ENCODE measurements around the gene CDC42BPG. TPM values are rescaled to one million over a fixed set of nuclear protein-coding genes. Genes with fewer than 3 reads are reported as not detected.
A peak's percentile ranks its signal among the peaks of the same experiment; 100 is the strongest.

CDC42BPG gene
- total and polyA plus RNA-seq, 2 experiments from 2014 or later: not detected

DNA sequence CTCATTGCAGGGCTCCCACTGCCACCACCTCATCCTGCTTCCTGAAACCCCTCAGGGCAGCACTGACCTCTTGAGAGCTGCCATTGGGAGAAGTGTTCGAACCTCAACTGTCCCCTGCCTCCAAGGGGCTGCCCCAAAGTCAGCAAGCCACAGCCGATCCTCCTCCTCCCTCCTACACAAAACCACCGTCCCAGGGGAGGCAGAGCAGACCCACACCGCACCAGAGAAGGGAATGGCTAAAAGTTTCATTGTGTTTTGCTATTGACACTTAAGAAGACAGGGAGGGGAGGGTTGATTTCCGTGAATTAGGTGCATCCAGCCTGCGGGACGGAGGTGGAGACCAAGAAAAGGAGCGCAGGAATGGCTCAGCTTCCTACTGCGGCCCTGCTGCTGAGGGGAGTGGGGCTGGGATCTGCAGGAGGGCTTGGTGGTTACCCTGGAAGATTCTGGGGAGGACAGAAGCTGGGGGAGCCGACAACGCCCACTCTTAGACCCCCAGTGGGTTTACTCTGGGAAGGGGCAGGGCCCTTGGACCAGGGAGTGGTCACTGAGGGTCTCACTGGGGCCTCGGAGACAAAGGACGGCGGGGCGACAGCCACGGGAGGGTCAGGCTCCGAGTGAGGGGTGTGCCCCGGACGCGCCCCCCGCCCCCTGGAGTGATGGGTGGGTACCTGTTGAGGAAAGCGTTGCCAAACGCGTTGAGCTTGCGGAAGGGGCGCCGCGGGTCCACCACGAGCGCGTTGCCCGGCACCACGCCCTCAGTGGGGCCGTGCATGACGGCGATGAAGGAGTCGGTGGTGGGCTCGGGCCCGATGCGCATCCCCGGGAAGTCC is 33.2 kb upstream of the CDC42BPG start:
- H3K36me3 ChIP-seq (ENCODE audit: low read depth): peaks cover 12% of the 10 kb centered on the region
- no peak for TF ChIP-seq EZH2phosphoT487 (IDR thresholded peaks at IDR 0.05; ENCODE audit: insufficient read depth, low read depth)
- TF ChIP-seq EZH2 (IDR thresholded peaks at IDR 0.05; ENCODE audit: insufficient read depth, poor library complexity, severe bottlenecking): no peak
- peak overlapping the region; percentile 90 for H3K9ac ChIP-seq
- H4K20me1 ChIP-seq (ENCODE audit: insufficient read depth): 0 out of 2 replicates have a peak, but pooled peaks cover 9% of the 10 kb centered on the region
- H2AFZ ChIP-seq: peak overlapping the region; percentile 46
- H3K27ac ChIP-seq: peak overlapping the region; percentile 66
- peak overlapping the region; percentile 96 for H3K4me3 ChIP-seq
- H3F3A ChIP-seq (ENCODE audit: insufficient read depth): peaks cover 16% of the 10 kb centered on the region
- WGBS, 2 experiments (ENCODE audit: low coverage in 1 of 2, low lambda C conversion rate in 2 of 2, missing lambda C conversion rate in 2 of 2): 3% methylated on average over 37 to 39 of the region's 41 CpGs
- in situ Hi-C loops (cut with MboI): no loop called here
- H3K79me2 ChIP-seq (ENCODE audit: insufficient read depth): peaks cover 57% of the 10 kb centered on the region
- H3K9me3 ChIP-seq (ENCODE audit: low read depth): no peaks in the 10 kb centered on the region
- no peaks in the 10 kb centered on the region for H3K27me3 ChIP-seq (replicated peaks; ENCODE audit: insufficient read depth)
- peak; percentile 60 for DNase-seq
- peak overlapping the region; percentile 99 for H3K4me2 ChIP-seq (ENCODE audit: unreplicated experiment)
- H3K4me1 ChIP-seq (ENCODE audit: insufficient read depth): peaks cover 16% of the 10 kb centered on the region
- H3K9me2 ChIP-seq (ENCODE audit: insufficient read depth): no peaks in the 10 kb centered on the region

DNA sequence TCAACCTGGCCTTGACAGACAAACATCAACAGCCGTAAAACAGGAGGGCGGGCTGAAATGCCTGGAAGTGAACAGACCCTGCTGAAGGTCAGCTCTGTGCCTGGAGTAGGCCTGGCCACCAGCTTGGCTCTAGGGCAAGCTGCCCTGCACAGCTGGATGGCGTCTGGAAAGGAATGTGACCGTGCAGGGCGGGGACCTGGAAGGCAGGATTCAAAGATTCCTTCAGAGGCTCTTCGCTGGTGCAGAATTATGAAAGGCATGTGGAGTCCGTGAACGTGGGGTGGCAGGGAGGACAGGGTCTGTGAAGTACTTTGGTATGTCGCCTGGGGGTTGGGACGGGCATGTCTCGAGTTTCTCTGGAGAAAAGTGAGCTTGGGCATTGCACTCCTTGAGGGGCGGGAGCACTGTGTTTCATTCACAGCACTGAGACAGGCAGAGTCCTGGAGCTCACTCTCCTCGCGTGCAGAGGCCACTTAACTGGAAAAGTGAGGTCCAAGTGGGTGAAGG is 32.4 kb upstream of the CDC42BPG start:
- peak overlapping the region; percentile 96 for H3K4me3 ChIP-seq
- H3K4me2 ChIP-seq (ENCODE audit: unreplicated experiment): peak overlapping the region; percentile 99
- H3K9me2 ChIP-seq (ENCODE audit: insufficient read depth): no peaks in the 10 kb centered on the region
- peaks cover 20% of the 10 kb centered on the region for H3F3A ChIP-seq (ENCODE audit: insufficient read depth)
- peaks cover 64% of the 10 kb centered on the region for H3K79me2 ChIP-seq (ENCODE audit: insufficient read depth)
- H3K27ac ChIP-seq: peak overlapping the region; percentile 66
- peak overlapping the region; percentile 90 for H3K9ac ChIP-seq
- H3K9me3 ChIP-seq (ENCODE audit: low read depth): no peaks in the 10 kb centered on the region
- 2% methylated on average over 14 of the region's 14 CpGs for WGBS, 2 experiments (ENCODE audit: low coverage in 1 of 2, low lambda C conversion rate in 2 of 2, missing lambda C conversion rate in 2 of 2)
- no peak overlapping the region for H2AFZ ChIP-seq
- in situ Hi-C loops (cut with MboI): no loop called here
- TF ChIP-seq EZH2phosphoT487 (IDR thresholded peaks at IDR 0.05; ENCODE audit: insufficient read depth, low read depth): no peak
- no peak for TF ChIP-seq EZH2 (IDR thresholded peaks at IDR 0.05; ENCODE audit: insufficient read depth, poor library complexity, severe bottlenecking)
- DNase-seq: peak; percentile 79
- H3K36me3 ChIP-seq (ENCODE audit: low read depth): peaks cover 19% of the 10 kb centered on the region
- H4K20me1 ChIP-seq (ENCODE audit: insufficient read depth): 0 out of 2 replicates have a peak, but pooled peaks cover 9% of the 10 kb centered on the region
- H3K27me3 ChIP-seq (replicated peaks; ENCODE audit: insufficient read depth): no peaks in the 10 kb centered on the region
- H3K4me1 ChIP-seq (ENCODE audit: insufficient read depth): peaks cover 16% of the 10 kb centered on the region

DNA sequence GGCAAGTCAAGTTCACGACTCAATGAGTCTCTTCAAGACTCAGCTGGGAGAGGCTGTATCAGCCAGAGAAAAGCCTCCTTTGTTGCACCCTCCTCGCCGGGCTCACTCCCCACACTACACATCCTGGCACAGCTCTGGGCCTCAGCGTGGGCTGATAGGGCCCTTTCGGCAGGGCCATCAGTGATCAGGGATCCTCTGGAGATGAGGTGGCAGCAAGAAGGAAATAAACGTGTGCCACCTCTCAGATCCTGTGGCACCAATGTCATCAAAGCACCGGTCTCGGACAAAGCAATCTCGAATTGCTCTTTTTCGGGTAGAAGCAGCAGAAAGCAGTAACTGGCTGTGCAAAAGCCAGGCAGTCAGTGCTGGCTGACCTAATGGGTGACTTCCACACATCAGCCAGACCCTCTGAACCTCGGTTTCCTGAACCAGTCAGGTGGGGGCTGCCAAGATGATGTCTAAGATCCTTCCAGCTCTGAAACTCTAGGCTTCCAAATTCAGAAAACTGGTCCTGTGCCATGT is 31.8 kb upstream of the CDC42BPG start:
- peak overlapping the region; percentile 96 for H3K4me3 ChIP-seq
- no peaks in the 10 kb centered on the region for H3K9me2 ChIP-seq (ENCODE audit: insufficient read depth)
- DNase-seq: peak; percentile 43
- peaks cover 26% of the 10 kb centered on the region for H3F3A ChIP-seq (ENCODE audit: insufficient read depth)
- 20% methylated on average over 11 of the region's 11 CpGs for WGBS, 2 experiments (ENCODE audit: low coverage in 1 of 2, low lambda C conversion rate in 2 of 2, missing lambda C conversion rate in 2 of 2)
- no peaks in the 10 kb centered on the region for H3K9me3 ChIP-seq (ENCODE audit: low read depth)
- peak overlapping the region; percentile 90 for H3K9ac ChIP-seq
- TF ChIP-seq EZH2 (IDR thresholded peaks at IDR 0.05; ENCODE audit: insufficient read depth, poor library complexity, severe bottlenecking) (no peak), EZH2phosphoT487 (IDR thresholded peaks at IDR 0.05; ENCODE audit: insufficient read depth, low read depth) (no peak)
- no peak overlapping the region for H2AFZ ChIP-seq
- no peaks in the 10 kb centered on the region for H3K27me3 ChIP-seq (replicated peaks; ENCODE audit: insufficient read depth)
- peaks cover 24% of the 10 kb centered on the region for H3K36me3 ChIP-seq (ENCODE audit: low read depth)
- in situ Hi-C loops (cut with MboI): no loop called here
- peaks cover 9% of the 10 kb centered on the region; the same call in 1 of the 2 replicates for H4K20me1 ChIP-seq (ENCODE audit: insufficient read depth)
- H3K79me2 ChIP-seq (ENCODE audit: insufficient read depth): peaks cover 70% of the 10 kb centered on the region
- H3K27ac ChIP-seq: peak overlapping the region; percentile 66
- peaks cover 16% of the 10 kb centered on the region for H3K4me1 ChIP-seq (ENCODE audit: insufficient read depth)
- H3K4me2 ChIP-seq (ENCODE audit: unreplicated experiment): peak overlapping the region; percentile 99

DNA sequence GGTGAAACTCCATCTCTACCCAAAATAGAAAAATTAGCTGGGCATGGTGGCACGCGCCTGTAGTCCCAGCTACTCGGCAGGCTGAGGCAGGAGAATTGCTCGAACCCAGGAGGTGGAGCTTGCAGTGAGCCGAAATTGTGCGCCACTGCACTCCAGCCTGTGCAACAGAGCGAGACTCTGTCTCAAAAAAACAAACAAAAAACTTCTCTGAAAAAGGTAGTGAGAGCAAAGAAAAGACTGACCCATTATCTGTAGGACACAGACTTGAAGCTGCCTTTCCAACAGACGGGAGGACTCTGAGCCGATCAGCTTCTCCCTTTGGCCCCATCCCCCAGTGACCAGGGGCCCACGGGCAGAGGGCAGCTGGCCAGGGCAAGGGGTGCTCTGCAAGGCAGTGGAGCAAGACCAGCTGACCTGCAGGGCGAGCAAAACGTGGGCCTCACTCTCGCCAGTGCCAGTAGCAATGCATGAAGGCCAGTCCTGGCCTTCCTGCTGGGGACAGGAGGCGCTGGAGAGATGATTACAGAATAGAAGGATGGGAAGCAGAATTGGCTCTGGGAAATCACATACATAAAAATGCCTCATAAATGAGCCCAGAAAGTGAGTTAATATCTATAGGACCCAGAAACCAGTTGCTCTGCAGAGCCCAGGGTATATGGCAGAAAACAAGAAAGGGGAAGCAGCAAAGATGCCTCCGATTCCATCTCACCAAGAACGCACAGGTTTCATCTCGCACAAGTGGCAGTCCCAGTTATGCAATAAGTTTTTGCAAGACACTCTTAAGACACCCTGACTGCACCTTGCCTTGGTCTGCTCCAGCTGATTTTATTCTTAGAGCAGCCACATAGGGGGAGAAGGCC is 31.1 kb upstream of the CDC42BPG start:
- Histone ChIP-seq H3K79me2 (ENCODE audit: insufficient read depth) (peaks cover 77% of the 10 kb centered on the region), H3K4me2 (ENCODE audit: unreplicated experiment) (peak overlapping the region; percentile 99), H3K36me3 (ENCODE audit: low read depth) (peaks cover 28% of the 10 kb centered on the region), H3K9me3 (ENCODE audit: low read depth) (no peaks in the 10 kb centered on the region), H3K4me3 (peak overlapping the region; percentile 96), H3K9ac (peak overlapping the region; percentile 90), H4K20me1 (ENCODE audit: insufficient read depth) (peaks cover 9% of the 10 kb centered on the region; the same call in 1 of the 2 replicates), H3K27ac (peak overlapping the region; percentile 66), H3K4me1 (ENCODE audit: insufficient read depth) (peaks cover 20% of the 10 kb centered on the region), H3F3A (ENCODE audit: insufficient read depth) (peaks cover 30% of the 10 kb centered on the region), H3K9me2 (ENCODE audit: insufficient read depth) (no peaks in the 10 kb centered on the region), H2AFZ (no peak overlapping the region), H3K27me3 (replicated peaks; ENCODE audit: insufficient read depth) (no peaks in the 10 kb centered on the region)
- TF ChIP-seq EZH2 (IDR thresholded peaks at IDR 0.05; ENCODE audit: insufficient read depth, poor library complexity, severe bottlenecking) (no peak), EZH2phosphoT487 (IDR thresholded peaks at IDR 0.05; ENCODE audit: insufficient read depth, low read depth) (no peak)
- 79 to 83% methylated on average over 17 of the region's 17 CpGs for WGBS, 2 experiments (ENCODE audit: low coverage in 1 of 2, low lambda C conversion rate in 2 of 2, missing lambda C conversion rate in 2 of 2)
- in situ Hi-C loops (cut with MboI): no loop called here
- DNase-seq: peak; percentile 40

Data from GM23248 (cell line).